ENCODE results near the gene USP1. TPM values are rescaled to one million over a fixed set of nuclear protein-coding genes. Genes with fewer than 3 reads are reported as not detected.

The USP1 gene
- total and polyA plus RNA-seq, 2 donors (not counting 3 experiments of a cell fraction or from before 2014, with no cell fraction given), result 7.0 to 38.4 TPM

- H3K4me1 ChIP-seq (ENCODE audit: control insufficient read depth, extremely low read depth, insufficient read depth, low read length), result no peaks in the 10 kb centered on the region
- no peaks in the 10 kb centered on the region for H3K27me3 ChIP-seq (ENCODE audit: control insufficient read depth in 2 of 2, insufficient read depth in 2 of 2, low read length in 2 of 2)
- DNase-seq (ENCODE audit: low read depth, low spot score) (no peak), FAIRE-seq (no peak)
- no peak overlapping the region for H3K4me2 ChIP-seq (ENCODE audit: insufficient read depth, low read length)
- CTCF ChIA-PET, result interaction anchor here (0.9 to 2.1 kb wide), 4 partner anchors 11 to 225 kb away, joined by 3 to 9 read pairs (median 3); no protein-coding TSS in a partner anchor
- no peaks in the 10 kb centered on the region for H3K9me3 ChIP-seq (replicated peaks; ENCODE audit: control insufficient read depth, insufficient read depth, low read length)
- no peaks in the 10 kb centered on the region for H3K9me1 ChIP-seq (replicated peaks; ENCODE audit: control insufficient read depth, extremely low read depth, insufficient read depth, low read length)
- no peak overlapping the region for H3K9ac ChIP-seq (replicated peaks; ENCODE audit: extremely low read depth, insufficient read depth, low read length)
- H3K4me3 ChIP-seq (replicated peaks in 1 of 3; ENCODE audit: insufficient read depth in 1 of 3, low read depth in 1 of 3, low read length in 3 of 3), result no peak overlapping the region
- no peaks in the 10 kb centered on the region for H4K20me1 ChIP-seq (replicated peaks; ENCODE audit: control insufficient read depth, extremely low read depth, insufficient read depth, low read length)
- no peaks in the 10 kb centered on the region for H3K36me3 ChIP-seq (ENCODE audit: control insufficient read depth in 2 of 2, extremely low read depth in 1 of 2, insufficient read depth in 2 of 2, low read length in 2 of 2)
- POLR2A ChIA-PET, result no interaction called here
- intact Hi-C loops (cut with micrococcal nuclease), result no loop called here
- dilution Hi-C loops (cut with MboI; ENCODE audit: extremely low pct_ligation_motif_present, low sequenced_read_pairs), result no loop called here
- BruUV-seq (replicated peaks), result no TSS peak
- no peak overlapping the region for H3K27ac ChIP-seq (ENCODE audit: insufficient read depth, low read depth, low read length)
- no peak for TF ChIP-seq CTCF (IDR thresholded peaks at IDR 0.05; ENCODE audit: extremely low read depth in 1 of 2, insufficient read depth in 1 of 2, low read depth in 1 of 2, low read length in 2 of 2)
- no peak for TF ChIP-seq JUN (IDR thresholded peaks at IDR 0.05; ENCODE audit: borderline replicate concordance, insufficient read depth, insufficient read length, low read depth)
- TF ChIP-seq FOS (IDR thresholded peaks at IDR 0.05; ENCODE audit: borderline replicate concordance, insufficient read depth, low read length), result no peak
- TF ChIP-seq EZH2 (IDR thresholded peaks at IDR 0.05; ENCODE audit: borderline replicate concordance, low read depth, low read length, severe bottlenecking), result no peak
- no peak for TF ChIP-seq MAX (IDR thresholded peaks at IDR 0.05; ENCODE audit: insufficient read depth, insufficient read length)
- no peaks in the 10 kb centered on the region for H3K79me2 ChIP-seq (ENCODE audit: control insufficient read depth, insufficient read depth, low read length)
- no peak overlapping the region for H2AFZ ChIP-seq (ENCODE audit: low read depth, low read length)
Measured at GRCh38 chr1:62401034-62401760, 35.7 kb upstream of the USP1 start.
